Umbilical cord (tissue), 2 donors: ENCODE results near the gene ERO1A. TPM values are rescaled to one million over a fixed set of nuclear protein-coding genes. Genes with fewer than 3 reads are reported as not detected.

Experiments
- DNase-seq: peaks from one replicate; pipeline ENCODE4 v3.0.0-alpha.2; 2015; ENCODE audit warnings: low spot score
- total RNA-seq: library from RNA; depleted of rRNA; stranded (reverse); fragments of >200 nt; gene quantifications from one replicate; pipeline ENCODE4 v1.2.3, GENCODE V29; 2014; ENCODE audit warnings: low replicate concordance; ENCODE audit not compliant: insufficient read depth

ERO1A gene
- total RNA-seq, 1 donor from 2014 or later, result 67.4 TPM

- DNase-seq, result peak; percentile 38
These were observed 437 bp downstream of the ERO1A start for GRCh38 chr14:52694761-52695480.

GRCh38 chr14:52693532-52693931, 1.8 kb downstream of the ERO1A start:
- DNase-seq, result no peak

GRCh38 chr14:52693036-52693435, 2.3 kb downstream of the ERO1A start:
- DNase-seq, result no peak

- DNase-seq, result no peak
These were observed 3.0 kb downstream of the ERO1A start for GRCh38 chr14:52692248-52692962.

- DNase-seq, result no peak
These were observed 4.2 kb downstream of the ERO1A start for GRCh38 chr14:52690983-52691760.

- DNase-seq, result no peak
These were observed 9.2 kb downstream of the ERO1A start for GRCh38 chr14:52686176-52686575.

- no peak for DNase-seq
These were observed 11.3 kb downstream of the ERO1A start for GRCh38 chr14:52683985-52684520.

- DNase-seq, result no peak
These were observed 16.8 kb downstream of the ERO1A start for GRCh38 chr14:52678591-52678990.

- no peak for DNase-seq
These were observed 31.5 kb downstream of the ERO1A start for GRCh38 chr14:52663850-52664249.

- DNase-seq, result no peak
These were observed 34.0 kb downstream of the ERO1A start for GRCh38 chr14:52661314-52661713.

GRCh38 chr14:52660832-52661231, 34.5 kb downstream of the ERO1A start:
- no peak for DNase-seq

- DNase-seq, result no peak
These were observed 35.0 kb downstream of the ERO1A start for GRCh38 chr14:52660325-52660724.

GRCh38 chr14:52656905-52657304, 38.5 kb downstream of the ERO1A start:
- no peak for DNase-seq

GRCh38 chr14:52650774-52651173, 44.6 kb downstream of the ERO1A start:
- DNase-seq, result no peak

GRCh38 chr14:52649511-52649910, 45.8 kb downstream of the ERO1A start:
- no peak for DNase-seq

- no peak for DNase-seq
These were observed 53.6 kb downstream of the ERO1A start for GRCh38 chr14:52641745-52642144.

GRCh38 chr14:52640137-52640536, 55.2 kb downstream of the ERO1A start:
- DNase-seq, result no peak

- DNase-seq, result no peak
These were observed 75.7 kb downstream of the ERO1A start for GRCh38 chr14:52619687-52620086.

- no peak for DNase-seq
These were observed 76.8 kb downstream of the ERO1A start for GRCh38 chr14:52618602-52619001.

GRCh38 chr14:52610187-52610586, 85.2 kb downstream of the ERO1A start:
- DNase-seq, result no peak

GRCh38 chr14:52609445-52610044, 85.8 kb downstream of the ERO1A start:
- DNase-seq, result no peak

GRCh38 chr14:52607061-52607460, 88.3 kb downstream of the ERO1A start:
- no peak for DNase-seq
